SU-DHL-6 (cell line): Measurements from ENCODE around the gene COG4.

Experiments used
- H2AFZ ChIP-seq: fragments of 200-600 bp; sonication (generic); 2 replicates; pipeline ENCODE4 v1.6.1; 2014; ENCODE audit warnings: low read depth, mild to moderate bottlenecking, moderate library complexity, mixed read lengths, antibody characterized with exemption, low read length; ENCODE audit not compliant: severe bottlenecking
- H3F3A ChIP-seq: fragments of 200-600 bp; shearing (Covaris generic); 2 replicates; pipeline ENCODE4 v1.6.0; 2016; ENCODE audit warnings: antibody characterized with exemption, mild to moderate bottlenecking; ENCODE audit not compliant: insufficient read depth
- H3K27ac ChIP-seq: fragments of 200-600 bp; sonication (generic); 2 replicates; pipeline ENCODE4 v1.5.1; 2016; ENCODE audit warnings: low read depth, mild to moderate bottlenecking, low read length, moderate library complexity, mixed read lengths
- H3K27me3 ChIP-seq: fragments of 200-600 bp; sonication (generic), shearing (Covaris generic); 2 replicates; pipeline ENCODE4 v1.6.0; 2014; ENCODE audit warnings: mild to moderate bottlenecking, low read length
- H3K36me3 ChIP-seq: fragments of 200-600 bp; sonication (generic); 2 replicates; pipeline ENCODE4 v1.6.1; 2014; ENCODE audit warnings: mild to moderate bottlenecking, low read length, mixed read lengths
- H3K4me2 ChIP-seq: fragments of 300-600, 200-600 bp; shearing (Covaris generic), sonication (generic); 2 replicates; pipeline ENCODE4 v1.6.0; 2014; ENCODE audit warnings: low read length, low read depth, mild to moderate bottlenecking; ENCODE audit not compliant: poor library complexity, severe bottlenecking
- H3K4me3 ChIP-seq: fragments of 200-600 bp; sonication (generic); 2 replicates; pipeline ENCODE4 v1.5.1; 2014; ENCODE audit warnings: antibody characterized with exemption, low read length, mild to moderate bottlenecking, mixed read lengths; ENCODE audit not compliant: insufficient read depth, poor library complexity, severe bottlenecking
- H3K79me2 ChIP-seq: fragments of 200-600 bp; sonication (generic); 2 replicates; pipeline ENCODE4 v1.6.1; 2014; ENCODE audit warnings: mild to moderate bottlenecking, low read length, moderate library complexity; ENCODE audit not compliant: insufficient read depth
- H3K9ac ChIP-seq: fragments of 200-600 bp; sonication (generic); 2 replicates; pipeline ENCODE4 v1.7.0; 2014; ENCODE audit warnings: mild to moderate bottlenecking, low read length
- H3K9me2 ChIP-seq: fragments of 200-600 bp; sonication (generic); replicated peaks from 2 replicates; pipeline ENCODE4 v1.6.1; 2014; ENCODE audit warnings: low read length; ENCODE audit not compliant: insufficient read depth
- H3K9me3 ChIP-seq: fragments of 200-600 bp; sonication (generic); 2 replicates; pipeline ENCODE4 v1.6.1; 2014; ENCODE audit warnings: low read length, mixed read lengths; ENCODE audit not compliant: insufficient read depth
- H4K20me1 ChIP-seq: fragments of 200-600 bp; sonication (generic); 2 replicates; pipeline ENCODE4 v1.6.1; 2014; ENCODE audit warnings: low read depth, mild to moderate bottlenecking, antibody characterized with exemption, low read length, moderate library complexity, mixed read lengths
- EZH2phosphoT487 ChIP-seq: fragments of 200-600 bp; sonication (generic), shearing (Covaris generic); conservative IDR thresholded peaks from 2 replicates; pipeline ENCODE4 v1.6.1; 2018; ENCODE audit warnings: mild to moderate bottlenecking, antibody characterized with exemption, low read length, moderate library complexity, mixed read lengths
- TF ChIP-seq, protein P1 (sequence below): fragments of 200-600 bp; sonication (generic); IDR thresholded peaks from one replicate; pipeline ENCODE4 v1.5.1; 2017; ENCODE audit warnings: antibody characterized with exemption, mild to moderate bottlenecking, low read length, moderate library complexity; ENCODE audit not compliant: insufficient read depth, poor library complexity, severe bottlenecking

COG4 gene

DNA sequence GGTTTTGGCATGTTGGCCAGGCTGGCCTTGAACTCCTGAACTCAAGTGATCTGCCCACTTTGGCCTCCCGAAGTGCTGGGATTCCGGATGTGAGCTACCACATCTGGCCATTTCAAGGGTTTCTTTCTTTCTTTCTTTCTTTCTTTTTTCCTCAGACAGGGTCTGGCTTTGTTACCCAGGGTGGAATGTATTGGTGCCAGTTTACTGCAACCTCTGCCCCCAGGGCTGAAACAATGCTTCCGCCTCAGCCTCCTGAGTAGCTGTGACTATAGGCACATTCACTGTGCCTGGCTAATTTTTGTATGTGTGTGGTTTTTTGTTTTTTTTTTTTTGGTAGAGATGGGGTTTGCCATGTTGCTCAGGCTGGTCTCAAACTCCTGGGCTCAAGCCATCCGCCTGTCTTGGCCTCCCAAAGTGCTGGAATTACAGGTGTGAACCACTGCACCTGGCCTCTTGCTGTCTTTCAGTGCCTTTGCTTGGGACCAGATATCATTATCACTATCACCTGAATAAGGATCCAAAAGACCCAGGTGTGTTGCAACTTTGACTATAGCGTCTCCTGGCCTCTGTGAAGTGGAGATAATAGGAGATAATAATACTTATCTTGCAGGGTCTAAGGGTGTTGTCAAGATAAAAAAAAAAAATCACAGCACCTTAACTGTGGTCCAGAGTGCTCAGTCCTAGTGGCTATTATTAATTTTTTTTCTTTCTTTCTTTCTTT lies 65.7 kb downstream of the COG4 start:
- Histone ChIP-seq H3K4me2 (no peak overlapping the region), H3K9me3 (no peaks in the 10 kb centered on the region), H4K20me1 (no peaks in the 10 kb centered on the region), H3K36me3 (no peaks in the 10 kb centered on the region), H3K27me3 (no peaks in the 10 kb centered on the region), H3K79me2 (no peaks in the 10 kb centered on the region), H3K27ac (no peak overlapping the region), H3K9ac (no peak overlapping the region), H2AFZ (no peak overlapping the region), H3K4me3 (no peak overlapping the region), H3K9me2 (no peaks in the 10 kb centered on the region), H3F3A (0 out of 2 replicates have a peak, but pooled peaks cover 6% of the 10 kb centered on the region)
- TF ChIP-seq, protein P1, sequence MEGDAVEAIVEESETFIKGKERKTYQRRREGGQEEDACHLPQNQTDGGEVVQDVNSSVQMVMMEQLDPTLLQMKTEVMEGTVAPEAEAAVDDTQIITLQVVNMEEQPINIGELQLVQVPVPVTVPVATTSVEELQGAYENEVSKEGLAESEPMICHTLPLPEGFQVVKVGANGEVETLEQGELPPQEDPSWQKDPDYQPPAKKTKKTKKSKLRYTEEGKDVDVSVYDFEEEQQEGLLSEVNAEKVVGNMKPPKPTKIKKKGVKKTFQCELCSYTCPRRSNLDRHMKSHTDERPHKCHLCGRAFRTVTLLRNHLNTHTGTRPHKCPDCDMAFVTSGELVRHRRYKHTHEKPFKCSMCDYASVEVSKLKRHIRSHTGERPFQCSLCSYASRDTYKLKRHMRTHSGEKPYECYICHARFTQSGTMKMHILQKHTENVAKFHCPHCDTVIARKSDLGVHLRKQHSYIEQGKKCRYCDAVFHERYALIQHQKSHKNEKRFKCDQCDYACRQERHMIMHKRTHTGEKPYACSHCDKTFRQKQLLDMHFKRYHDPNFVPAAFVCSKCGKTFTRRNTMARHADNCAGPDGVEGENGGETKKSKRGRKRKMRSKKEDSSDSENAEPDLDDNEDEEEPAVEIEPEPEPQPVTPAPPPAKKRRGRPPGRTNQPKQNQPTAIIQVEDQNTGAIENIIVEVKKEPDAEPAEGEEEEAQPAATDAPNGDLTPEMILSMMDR: no peak
- no peak for TF ChIP-seq EZH2phosphoT487

DNA sequence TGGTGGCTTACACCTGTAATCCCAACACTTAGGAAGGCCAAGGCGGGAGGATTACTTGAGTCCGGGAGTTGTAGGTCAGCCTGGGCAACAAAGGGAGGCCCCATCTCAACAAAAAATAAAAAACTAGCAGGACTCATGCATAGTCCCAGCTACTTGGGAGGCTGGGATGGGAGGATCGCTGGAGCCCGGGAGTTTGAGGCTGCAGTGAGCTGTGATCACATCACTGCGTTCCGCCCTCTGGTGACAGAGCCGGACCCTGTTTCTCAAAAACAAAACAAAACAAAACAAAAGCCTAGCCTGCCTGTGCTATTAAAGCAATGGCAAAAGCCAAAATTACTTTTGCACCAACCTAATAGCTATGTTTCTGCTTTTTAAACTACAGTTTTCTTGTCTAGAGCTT lies 67.4 kb downstream of the COG4 start:
- H3K4me2 ChIP-seq: no peak overlapping the region
- H3K27me3 ChIP-seq: no peaks in the 10 kb centered on the region
- H3K79me2 ChIP-seq: no peaks in the 10 kb centered on the region
- H3K9ac ChIP-seq: no peak overlapping the region
- TF ChIP-seq, protein P1: no peak
- TF ChIP-seq EZH2phosphoT487: no peak
- H3K9me2 ChIP-seq: no peaks in the 10 kb centered on the region
- no peaks in the 10 kb centered on the region for H3K9me3 ChIP-seq
- H3F3A ChIP-seq: 0 out of 2 replicates have a peak, but pooled peaks cover 6% of the 10 kb centered on the region
- no peaks in the 10 kb centered on the region for H4K20me1 ChIP-seq
- no peak overlapping the region for H3K4me3 ChIP-seq
- H2AFZ ChIP-seq: no peak overlapping the region
- H3K27ac ChIP-seq: no peak overlapping the region
- no peaks in the 10 kb centered on the region for H3K36me3 ChIP-seq

DNA sequence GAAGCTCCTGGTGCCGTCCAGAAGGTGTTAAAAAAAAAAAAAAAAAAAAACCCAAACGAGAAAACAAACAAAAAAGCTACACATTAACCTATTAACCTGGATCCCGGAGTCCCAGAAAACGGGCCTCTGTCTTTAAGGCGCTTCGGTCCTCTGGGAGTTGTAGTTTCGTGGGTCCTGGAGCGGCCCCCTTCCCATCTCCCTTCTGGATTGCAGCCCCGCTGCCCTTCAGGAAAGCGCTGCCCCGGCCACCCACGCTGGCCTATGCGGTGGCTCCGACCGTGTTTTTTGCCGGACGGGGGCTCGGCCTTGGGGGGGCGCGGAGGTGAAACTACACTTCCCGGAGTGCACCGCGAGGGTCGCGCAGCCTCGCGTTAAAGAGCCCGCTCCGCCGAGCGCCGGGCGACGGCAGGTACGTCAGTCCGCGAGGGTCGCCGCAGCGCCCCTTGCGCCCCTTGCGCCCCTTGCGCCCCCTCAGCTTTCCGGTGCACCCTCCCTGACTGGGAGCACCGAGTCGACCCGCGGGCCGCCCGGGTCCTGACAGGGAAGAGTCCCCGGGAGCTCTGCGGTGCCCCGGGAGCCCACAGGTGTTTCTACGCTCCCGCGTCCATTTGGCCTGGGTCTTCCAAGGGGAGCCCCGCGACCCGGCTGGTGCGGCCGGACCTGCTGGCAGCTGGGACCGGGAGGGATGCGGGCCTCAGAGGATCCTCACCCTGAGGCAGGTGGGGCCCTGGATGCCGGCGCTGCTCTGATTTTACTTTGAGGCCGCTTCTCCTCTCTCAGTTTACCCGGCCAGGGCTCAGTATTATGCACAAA lies 68.9 kb downstream of the COG4 start, which contains the start of gene FCSK:
Gene FCSK (plus strand): TSS at position 374 of the 813 bp plus-strand sequence. CDS start 8,596 bp downstream, outside the sequence.
- Histone ChIP-seq H2AFZ (peak within 1 kb of the TSS; percentile 89), H4K20me1 (no peaks in the 10 kb centered on the region)

More for the DNA sequence above, 68.9 kb downstream of the COG4 start, which contains the start of gene FCSK:
- Histone ChIP-seq H3F3A (0 out of 2 replicates have a peak, but pooled peaks cover 6% of the 10 kb centered on the region), H3K27me3 (no peaks in the 10 kb centered on the region), H3K4me3 (peak within 1 kb of the TSS; percentile 95), H3K79me2 (no peaks in the 10 kb centered on the region), H3K9me2 (no peaks in the 10 kb centered on the region), H3K9ac (peak within 1 kb of the TSS; percentile 90), H3K4me2 (peak within 1 kb of the TSS; percentile 99), H3K36me3 (no peaks in the 10 kb centered on the region), H3K27ac (peak within 1 kb of the TSS; percentile 82), H3K9me3 (no peaks in the 10 kb centered on the region)
- no peak for TF ChIP-seq EZH2phosphoT487
- TF ChIP-seq, protein P1: no peak
